Hematopoietic multipotent progenitor cell treated with erythropoietin and hydrocortisone succinate and interleukin-3 and kit ligand, for 4 days (in vitro differentiated cells): ENCODE data around the gene CEP43.

Experiments
- DNase-seq: peaks from one replicate; pipeline ENCODE4 v3.0.0-alpha.2; 2015

CEP43 gene

GRCh38 chr6:167015302-167015701 is 16.1 kb downstream of the CEP43 start:
- DNase-seq = no peak

DNA sequence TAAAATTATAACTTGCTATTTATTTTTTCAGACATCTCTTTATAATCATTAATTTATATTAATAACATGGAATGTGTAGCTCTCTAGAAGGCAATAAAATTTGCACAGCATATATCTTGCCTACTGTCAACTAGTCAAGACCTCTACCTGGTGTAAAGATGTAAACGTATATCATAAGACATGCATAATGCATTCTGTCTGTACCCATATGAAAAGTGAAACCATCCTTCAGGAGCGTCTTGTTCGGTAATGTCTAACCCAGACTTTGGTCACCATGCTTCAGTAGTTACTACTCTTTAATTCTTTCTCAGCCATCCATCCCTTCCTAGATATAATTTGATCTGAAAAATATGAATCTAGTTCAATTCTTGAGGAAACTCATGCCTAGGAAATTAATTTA is 21.0 kb downstream of the CEP43 start:
- DNase-seq = no peak

DNA sequence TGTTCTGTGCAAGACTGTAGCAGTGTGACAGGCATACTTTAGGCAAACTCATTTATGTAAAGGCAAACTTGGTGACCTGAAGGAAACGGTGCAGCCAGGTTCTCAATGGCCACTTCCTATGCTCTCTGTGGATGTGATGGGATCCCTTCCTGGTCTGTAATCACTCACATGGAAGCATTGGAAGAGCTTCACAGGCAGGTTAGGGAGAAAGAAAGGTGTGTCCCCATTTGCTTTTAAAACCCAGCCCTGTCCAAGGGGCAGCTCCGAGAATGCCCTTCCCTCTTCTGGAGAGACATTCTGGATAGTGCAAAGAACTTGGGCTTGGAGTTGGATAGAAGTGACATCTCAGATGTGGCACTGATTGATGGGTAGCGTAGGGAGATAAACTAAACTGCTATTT is 28.1 kb downstream of the CEP43 start:
- DNase-seq = no peak

DNA sequence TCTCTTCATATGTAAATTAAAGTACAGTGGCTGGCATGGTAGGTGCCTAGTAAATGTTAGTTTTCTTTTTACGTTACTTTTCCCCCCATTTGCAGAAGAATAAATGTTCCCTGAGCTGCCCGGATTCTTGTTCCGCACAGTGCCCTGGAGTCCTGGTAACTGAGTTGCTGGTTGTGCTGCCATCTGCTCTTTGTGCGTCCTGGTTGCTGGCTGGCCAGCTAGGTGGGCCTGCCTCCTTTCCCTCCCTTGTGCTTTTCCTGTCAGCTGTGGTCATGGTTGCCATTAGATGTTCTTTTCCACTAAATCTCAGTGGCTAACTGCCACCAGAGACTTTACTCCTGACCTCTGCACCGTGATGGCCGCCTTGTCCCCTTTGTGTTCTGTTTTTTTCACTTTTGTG is 28.6 kb downstream of the CEP43 start:
- no peak for DNase-seq

- no peak for DNase-seq
Observed at GRCh38 chr6:167030222-167031072, 31.2 kb downstream of the CEP43 start.

- DNase-seq = no peak
Observed at GRCh38 chr6:167031082-167031709, 32.0 kb downstream of the CEP43 start.

DNA sequence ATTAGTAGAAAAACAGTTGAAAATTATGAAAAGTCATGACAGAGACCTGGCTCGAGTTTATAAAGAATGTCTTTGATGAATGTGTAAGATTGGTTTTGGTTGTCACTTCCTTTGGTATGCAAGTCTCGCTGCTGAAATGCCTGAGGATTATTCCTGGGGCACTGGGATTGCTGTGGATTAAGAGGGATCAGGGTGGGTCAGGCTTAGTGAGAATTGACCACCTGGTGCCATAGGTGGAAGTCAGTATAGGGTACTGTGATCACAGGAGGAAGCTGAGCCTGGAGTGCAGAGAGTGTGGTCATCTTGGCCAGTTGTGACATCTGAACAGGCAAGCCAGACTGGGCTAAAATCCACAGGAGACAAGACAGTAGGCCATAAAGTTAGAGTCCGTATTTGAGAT is 34.9 kb downstream of the CEP43 start:
- no peak for DNase-seq

DNA sequence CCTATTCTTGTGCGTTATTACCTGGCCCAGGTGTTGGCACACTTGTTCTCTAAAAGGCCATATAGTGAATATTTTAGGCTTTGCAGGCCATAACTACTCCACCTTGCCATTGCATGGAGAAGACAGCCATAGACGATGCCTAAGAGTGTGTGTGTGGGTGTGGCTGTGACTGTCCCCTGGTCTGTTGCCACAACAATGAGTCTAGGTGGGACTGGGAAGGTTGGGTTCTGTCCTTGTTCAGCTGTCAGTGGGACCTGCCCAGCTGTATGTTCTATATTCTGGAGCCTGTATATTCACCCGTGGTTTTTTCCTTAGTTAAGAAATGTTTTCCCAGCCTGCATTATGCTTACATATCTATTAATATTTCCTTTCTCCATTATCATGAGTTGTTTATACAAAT is 38.6 kb downstream of the CEP43 start:
- DNase-seq = no peak

- no peak for DNase-seq
Observed at GRCh38 chr6:167044696-167045095, 45.5 kb downstream of the CEP43 start.

DNA sequence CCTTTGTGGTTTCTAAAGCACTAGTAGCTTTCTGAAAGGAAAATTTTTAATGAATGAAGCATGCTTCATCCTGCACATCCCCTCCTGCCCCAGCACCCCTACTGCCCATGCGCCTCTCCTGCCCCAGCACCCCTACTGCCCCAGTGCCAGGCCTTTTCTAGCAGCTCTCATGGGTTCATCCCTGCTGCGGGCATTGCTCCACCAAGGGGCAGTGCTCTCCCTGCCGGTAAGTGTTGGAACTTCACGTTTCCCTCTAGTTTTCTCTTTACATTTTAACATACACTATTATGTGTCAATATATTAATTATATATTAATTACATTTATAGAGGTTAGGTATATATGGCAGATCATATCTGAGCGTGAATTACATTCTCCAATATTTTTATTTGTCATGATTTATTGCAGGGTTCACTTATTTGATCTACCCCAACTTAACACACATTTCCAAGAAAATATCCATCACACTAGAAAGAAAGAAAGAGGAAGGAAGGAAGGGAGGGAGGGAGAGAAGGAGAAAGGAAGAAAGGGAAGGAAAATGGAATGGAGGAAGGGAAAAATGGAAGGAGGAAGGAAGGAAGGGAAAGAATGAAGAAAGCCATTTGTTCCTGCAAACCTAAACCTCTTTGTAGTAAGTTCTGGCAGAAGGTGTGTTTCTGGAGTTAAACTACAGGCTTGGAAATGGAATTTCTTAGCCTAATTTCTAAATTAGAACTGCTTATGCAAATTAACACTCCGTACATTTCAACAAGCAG is 46.8 kb downstream of the CEP43 start:
- DNase-seq = peak; percentile 40

- DNase-seq = no peak
Observed at GRCh38 chr6:167046861-167047495, 47.8 kb downstream of the CEP43 start.

- peak; percentile 74 for DNase-seq
Observed at GRCh38 chr6:167047554-167047953, 48.4 kb downstream of the CEP43 start.
